ENCODE measurements around the gene NPTX2.

- TF ChIP-seq CTCF (IDR thresholded peaks at IDR 0.05): no peak
- TF ChIP-seq POLR2AphosphoS5 (IDR thresholded peaks at IDR 0.05): no peak
- no peak for TF ChIP-seq POLR2A (IDR thresholded peaks at IDR 0.05)
Observed at GRCh38 chr7:98573816-98574215, 43.3 kb upstream of the NPTX2 start.
